Measurements from ENCODE around the gene GEMIN7. TPM values are rescaled to one million over a fixed set of nuclear protein-coding genes. Genes with fewer than 3 reads are reported as not detected.

The GEMIN7 gene, protein sequence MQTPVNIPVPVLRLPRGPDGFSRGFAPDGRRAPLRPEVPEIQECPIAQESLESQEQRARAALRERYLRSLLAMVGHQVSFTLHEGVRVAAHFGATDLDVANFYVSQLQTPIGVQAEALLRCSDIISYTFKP
- 25.5 and 33.2 TPM in 2 replicates for total RNA-seq

DNA sequence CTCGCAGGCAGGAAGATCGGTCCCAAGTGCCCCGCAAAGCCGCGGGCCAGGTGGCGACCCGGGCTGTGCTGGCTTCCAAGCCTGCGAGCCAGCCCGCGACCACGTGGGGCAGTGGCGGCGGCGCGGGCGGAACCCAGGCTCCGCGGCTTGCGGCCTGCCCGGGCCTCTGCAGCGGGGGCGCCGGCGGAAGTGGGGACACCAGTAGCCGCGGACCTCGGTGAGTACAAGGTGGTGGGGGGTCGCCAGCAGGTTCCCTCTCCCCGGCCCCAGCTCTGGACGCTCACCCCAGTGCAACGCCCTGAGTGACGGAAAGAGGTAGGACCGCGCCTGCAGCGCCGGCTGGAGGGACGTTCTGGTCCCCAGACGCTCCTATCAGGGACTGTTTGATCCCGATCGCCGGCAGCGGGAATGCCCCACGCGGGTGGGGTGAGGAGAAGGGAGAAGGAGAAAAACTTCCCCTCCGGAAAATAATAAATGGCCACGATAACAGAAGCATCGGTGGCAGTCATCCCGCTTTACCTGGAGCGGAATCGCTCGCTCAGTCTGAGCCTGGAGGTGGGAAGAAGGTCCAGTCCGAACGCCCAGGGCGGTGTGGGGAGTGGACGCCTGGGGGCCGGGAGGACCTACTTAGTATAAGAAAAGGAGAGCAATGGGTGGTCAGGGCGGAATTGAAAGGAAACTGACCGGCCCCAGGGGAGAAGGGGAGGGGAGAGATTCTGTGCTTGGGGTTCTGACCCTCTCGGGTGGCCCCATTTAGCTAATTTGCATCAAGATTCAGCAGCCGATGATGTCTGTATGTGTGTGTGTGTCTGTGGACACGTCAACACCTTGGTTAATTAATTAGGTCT, at the start of gene GEMIN7:
GEMIN7 (plus strand) TSS at position 198 of the 848 bp plus-strand sequence. CDS start 10,855 bp downstream, outside the sequence.
- DNase-seq, result peak; percentile 86

DNA sequence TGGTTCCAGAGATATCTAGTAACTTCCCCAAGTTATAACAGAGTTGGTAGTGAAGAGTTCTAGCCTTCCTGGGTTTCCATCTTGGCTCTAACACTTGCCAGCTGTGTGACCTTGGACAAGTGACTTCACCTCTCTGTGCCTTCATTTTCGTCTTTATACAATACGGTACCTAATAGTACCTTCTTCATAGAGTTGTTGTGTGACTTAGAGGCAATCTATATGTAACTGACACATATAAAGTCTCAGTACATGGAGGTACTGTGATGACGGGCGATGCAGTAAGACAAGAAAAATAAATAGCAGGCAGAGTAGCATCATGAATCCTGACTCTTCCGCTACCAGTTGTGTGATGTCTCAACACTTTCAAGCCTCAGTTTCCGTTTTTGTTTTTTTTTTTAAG, 48.2 kb upstream of the GEMIN7 start:
- DNase-seq, result no peak

DNA sequence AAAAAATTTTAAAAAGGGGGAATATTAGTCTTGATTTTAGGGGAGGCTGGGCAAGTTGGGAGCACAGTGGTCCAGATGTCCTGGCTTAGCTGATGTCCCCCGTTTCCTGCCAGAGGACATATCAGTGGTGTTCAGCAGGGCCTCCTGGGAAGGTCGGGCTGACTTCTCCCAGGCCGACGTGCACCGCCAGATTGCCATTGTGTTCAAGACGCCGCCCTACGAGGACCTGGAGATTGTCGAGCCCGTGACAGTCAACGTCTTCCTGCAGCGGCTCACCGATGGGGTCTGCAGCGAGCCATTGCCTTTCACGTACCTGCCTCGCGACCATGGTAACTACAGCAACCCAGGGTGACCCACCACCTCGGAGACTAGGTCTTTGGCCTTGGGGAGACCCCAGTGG, 46.6 kb upstream of the GEMIN7 start:
- DNase-seq, result no peak

DNA sequence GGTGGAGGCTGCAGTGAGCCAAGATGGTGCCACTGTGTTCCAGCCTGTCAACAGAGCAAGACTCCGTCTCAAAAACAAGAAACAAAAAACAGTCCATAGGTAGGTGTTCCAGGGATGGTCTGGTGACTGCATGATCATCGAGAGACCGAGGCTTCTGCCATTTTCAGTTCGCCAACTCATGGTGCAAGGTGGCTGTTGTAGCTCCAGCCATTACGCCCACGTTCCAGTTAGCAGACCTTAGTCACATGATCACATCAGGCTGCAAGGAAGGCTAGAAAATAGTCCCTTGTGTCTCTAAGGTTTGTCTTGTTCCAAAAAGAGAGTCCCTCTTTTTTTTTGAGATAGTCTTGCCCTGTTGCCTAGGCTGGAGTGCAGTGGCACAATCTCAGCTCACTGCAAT, 43.3 kb upstream of the GEMIN7 start:
- no peak for DNase-seq

DNA sequence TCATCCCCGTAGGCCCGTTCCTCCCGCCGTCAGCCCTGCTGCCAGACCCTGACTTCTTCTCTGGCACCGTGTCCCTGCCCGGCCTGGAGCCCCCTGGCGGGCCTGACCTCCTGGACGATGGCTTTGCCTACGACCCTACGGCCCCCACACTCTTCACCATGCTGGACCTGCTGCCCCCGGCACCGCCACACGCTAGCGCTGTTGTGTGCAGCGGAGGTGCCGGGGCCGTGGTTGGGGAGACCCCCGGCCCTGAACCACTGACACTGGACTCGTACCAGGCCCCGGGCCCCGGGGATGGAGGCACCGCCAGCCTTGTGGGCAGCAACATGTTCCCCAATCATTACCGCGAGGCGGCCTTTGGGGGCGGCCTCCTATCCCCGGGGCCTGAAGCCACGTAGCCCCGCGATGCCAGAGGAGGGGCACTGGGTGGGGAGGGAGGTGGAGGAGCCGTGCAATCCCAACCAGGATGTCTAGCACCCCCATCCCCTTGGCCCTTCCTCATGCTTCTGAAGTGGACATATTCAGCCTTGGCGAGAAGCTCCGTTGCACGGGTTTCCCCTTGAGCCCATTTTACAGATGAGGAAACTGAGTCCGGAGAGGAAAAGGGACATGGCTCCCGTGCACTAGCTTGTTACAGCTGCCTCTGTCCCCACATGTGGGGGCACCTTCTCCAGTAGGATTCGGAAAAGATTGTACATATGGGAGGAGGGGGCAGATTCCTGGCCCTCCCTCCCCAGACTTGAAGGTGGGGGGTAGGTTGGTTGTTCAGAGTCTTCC, 41.5 kb upstream of the GEMIN7 start:
- no peak for DNase-seq

DNA sequence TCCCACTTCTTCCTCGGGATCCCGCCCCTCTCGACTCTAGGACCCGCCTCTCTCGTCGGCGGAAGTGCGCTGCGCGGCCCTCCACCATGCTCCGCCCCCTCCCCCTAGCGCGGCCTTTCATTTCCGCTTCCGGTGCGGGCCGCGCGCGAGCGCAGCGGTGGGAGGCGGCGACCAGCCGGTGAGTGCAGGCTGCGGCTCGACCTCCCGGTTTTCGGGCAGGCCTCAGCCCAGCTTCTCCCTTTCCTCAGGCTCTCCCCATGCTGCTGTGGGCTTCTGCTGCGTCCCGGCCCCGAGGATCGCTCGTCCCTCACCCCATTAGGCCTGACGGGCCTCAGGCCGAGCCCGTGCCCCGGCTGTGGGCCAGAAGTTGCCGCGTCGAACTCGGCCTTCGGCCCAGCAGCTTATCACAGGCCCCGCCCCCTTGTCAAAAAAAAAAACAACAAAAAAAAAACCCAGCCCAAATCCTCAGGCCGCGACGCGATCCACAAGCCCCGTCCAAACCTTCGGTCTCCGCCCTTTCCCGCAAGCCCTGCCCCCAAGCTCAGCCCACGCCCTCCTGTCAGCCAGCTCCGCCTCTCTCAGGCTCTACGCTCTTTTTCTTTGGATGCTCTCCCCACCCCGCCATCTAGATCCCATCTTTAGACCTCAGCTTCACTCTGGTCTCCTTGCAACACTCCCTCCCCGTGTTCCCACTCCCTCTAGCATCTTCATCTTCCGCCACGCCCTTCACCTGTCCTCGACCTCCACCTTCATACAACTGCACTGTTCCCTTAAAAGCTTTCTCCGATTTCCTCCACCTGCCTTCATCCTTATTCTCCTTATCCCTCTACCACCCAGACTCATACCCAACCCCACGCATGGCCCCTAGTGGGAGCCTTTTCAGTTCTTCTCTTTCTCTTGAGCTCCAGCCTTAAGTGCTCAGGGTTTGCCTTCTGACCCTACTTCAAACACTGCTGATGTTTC, 39.8 kb upstream of the GEMIN7 start, which contains the start of gene CLASRP:
CLASRP (plus strand) TSS at position 115 of the 963 bp plus-strand sequence. CDS start 1,168 bp downstream, outside the sequence.
- peak; percentile 93 for DNase-seq

DNA sequence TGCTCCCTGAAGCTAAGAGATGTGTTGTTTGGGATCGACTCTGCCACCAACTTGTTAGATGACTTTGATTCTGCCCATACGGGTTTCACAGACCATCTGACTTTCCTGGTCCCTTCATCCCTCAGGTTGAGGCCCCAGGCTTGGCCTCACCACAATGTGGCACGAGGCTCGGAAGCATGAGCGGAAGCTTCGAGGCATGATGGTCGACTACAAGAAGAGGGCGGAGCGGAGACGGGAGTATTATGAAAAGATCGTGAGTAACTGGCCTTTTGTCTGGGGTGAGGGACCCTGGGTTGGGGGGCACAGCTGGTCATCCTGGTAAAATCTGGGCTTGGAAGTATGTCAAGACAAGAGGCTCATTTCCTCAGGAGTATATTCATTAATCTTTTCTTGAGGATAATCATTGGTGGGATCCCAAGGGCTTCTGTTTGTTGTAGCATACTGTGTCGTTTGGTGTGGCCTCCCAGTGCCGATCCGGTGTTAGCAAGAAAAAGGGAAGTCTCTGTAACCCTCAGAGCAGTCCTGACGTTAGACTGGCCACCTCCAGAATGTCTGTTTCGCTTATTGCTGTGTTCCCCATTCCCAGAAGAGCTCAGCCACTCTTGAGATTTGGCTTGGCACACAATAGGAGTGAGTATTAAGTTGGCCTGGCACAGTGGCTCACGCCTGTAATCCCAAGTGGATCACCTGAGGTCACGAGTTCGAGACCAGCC, 38.8 kb upstream of the GEMIN7 start:
- no peak for DNase-seq

DNA sequence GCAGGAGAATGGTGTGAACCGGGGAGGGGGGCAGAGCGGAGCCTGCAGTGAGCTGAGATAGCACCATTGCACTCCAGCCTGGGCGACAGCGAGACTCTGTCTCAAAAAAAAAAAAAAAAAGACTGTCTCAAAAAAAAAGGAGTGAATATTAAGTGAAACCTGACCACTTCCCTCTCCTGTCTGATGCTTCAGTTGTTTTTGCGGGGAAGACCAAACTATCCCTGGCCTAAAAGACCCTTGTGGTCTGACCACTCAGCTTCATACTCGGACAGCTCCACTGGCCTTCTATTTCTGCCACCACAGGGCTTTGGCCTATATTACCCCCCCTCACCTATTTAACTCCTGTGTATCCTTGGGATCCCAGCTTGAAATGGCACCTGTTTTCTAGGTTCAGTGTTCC, 37.9 kb upstream of the GEMIN7 start:
- no peak for DNase-seq

DNA sequence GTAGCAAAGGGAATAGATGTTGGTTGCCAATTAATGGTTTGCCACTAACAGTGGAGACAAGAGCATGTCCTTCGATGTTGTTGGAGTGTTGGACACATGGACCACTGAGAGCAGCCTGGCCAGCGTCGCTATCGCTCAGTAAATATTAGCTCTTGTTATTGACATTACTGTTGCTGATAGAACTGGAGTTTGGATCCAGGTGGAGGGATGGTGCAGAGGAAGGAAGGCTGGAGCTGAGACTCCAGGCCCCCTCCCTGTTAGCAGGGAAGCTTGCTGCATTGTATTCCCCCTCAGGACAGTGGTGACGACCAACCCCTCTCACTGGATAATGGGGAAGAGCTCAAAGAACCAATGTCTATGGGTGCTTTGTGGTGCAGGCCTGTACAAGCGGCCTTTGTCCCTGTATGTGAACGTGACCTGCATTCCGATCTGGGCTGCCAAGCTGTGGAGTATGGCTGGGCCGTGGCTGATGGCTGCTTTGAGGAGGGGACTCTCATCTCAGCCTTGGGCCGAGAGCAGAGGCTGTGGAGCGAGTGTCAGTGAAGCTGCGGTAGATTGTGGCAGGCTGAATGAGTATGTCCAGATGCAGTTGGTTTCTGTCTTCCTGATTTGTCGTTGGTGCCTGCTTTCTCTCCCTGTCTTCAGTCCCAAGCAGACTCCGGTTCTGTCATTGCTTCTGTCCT, 33.2 kb upstream of the GEMIN7 start:
- DNase-seq, result no peak

DNA sequence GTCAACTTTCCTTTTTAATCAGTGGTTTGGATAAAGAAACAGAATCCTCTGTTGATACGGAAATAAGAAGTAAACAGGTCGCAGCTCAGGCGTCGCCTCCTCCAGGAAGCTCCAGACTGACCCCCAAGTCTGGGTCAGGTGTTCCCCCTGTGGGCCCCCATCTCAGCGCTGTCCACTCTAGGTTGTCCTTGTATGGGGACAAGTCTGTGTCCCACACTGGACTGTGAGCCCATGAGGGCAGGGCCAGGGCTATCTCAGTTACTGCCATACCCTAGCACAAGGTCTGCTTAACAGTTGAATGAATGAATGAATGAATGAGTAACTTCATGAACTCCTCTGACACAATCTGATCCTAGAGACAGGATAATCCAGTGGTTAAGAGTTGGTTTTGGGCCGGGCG, 32.7 kb upstream of the GEMIN7 start:
- DNase-seq, result no peak

DNA sequence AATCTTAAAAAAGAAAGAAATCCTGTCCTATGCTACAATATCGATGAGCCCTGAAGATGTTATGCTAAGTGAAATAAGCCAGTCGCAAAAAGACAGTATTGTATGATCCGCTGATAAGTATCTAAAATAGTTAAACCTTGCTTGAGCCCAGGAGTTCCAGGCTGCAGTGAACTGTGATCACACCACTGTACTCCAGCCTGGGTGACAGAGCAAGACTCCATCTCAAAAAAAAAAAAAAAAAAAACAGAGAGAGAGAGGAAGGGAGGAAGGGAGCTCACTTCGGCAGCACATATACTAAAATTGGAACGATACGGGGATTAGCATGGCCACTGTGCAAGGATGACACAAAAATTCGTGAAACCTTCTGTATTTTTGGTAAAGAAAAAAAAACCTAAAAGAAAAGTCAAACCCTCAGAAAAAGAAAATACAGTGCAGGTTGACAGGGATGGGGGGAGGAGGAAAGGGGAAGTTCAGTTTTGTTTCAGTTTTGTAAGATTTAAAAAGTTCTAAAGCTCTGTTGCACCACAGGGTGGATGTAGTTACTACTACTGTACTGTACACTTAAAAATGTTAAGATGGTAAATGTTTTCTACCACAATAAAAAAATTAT, 31.8 kb upstream of the GEMIN7 start:
- no peak for DNase-seq

DNA sequence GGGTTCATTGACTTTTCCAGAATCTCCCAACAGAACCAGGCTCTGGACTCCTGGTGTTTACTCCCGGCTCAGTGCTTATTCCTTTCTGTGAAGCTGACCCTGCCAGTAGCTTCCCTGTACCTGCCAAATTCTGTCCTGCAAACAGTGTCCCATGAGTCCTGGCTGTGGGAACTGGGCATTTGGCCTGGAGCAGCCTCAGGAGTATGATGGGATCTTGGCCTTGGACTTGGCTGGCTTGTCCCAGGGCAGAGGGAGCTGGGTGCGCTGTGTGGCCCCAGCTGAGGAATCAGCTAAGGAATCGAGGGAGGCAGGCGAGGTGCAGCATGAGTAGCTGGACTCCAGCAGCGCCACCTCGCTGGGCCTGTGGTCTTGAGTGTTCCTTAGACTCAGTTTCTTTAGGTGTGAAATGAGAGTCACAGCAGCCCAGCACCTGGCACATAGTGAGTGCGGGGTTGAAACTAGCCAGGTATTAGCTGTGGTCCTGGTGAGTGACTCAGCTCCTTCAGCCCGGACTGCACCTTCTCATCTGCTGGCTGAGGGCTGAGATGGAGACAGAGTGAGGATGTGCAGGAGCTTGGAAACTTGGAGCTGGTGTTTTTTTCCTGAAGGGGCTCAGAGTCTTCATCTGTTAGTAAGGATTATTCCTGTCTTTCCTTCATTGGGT, 29.9 kb upstream of the GEMIN7 start:
- no peak for DNase-seq

DNA sequence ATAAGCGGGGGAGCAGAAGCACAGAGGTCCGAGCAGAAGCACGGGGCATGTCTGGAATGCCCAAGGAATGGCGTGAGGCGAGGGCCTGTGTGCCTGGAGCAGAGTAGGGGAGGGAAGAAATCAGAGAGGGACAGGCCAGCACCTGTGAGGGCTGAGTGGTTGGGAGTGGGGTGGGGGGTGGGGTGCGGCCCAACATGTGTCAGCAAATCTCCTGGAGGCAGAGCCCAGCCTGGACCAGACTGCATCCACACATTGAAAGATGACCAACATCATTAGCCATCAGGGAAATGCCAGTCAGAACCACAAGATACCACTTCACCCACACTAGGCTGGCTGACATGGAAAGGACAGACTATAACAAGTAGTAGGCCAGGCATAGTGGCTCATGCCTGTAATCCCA, 29.0 kb upstream of the GEMIN7 start:
- DNase-seq, result no peak

DNA sequence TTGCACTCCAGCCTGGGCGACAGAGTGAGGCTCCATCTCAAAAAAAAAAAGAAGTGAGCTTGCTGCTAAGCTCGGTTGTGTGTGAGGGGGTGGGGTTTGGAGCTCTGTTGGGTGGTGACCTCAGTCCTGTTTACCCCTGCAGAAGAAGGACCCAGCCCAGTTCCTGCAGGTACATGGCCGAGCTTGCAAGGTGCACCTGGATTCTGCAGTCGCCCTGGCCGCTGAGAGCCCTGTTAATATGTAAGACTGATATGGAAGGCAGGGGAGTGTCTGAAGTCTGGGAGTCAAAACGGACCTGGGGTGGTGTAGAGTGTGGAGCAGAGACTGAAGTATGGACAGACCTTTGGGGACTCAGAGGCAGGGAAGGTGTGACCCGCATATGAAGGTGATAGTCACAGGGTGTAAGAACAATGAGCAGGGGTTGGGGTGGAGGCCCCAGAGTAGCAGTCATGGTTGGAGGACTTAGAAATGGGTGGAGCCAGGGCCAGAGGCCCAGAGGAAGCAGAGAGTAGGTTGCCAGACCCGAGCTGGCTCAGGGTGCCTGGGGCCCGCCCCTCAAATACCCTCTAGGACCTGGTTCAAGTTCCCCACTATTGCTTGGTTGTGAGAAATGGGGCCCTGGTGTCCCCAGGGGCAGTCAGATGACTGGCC, 27.0 kb upstream of the GEMIN7 start:
- no peak for DNase-seq

DNA sequence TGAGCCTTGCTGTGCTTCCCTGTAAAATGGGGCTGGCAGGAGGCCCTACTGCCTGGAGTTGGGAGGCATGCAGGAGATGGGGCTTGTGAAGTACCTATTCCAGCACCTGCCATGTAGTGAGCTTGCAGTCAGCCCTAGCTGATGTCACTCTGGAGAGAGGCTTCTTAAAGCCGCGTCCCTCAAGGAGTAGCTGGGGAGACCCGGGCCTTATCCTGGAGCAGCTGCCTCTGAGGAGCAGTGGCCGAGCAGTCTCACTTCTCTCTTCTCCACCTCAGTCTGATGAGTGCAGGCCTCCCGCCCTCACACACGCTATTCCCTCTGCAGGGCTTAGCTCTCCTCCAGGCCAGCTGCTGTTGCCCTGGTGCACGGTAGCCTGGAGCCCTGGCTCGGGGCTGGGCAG, 22.2 kb upstream of the GEMIN7 start:
- no peak for DNase-seq

DNA sequence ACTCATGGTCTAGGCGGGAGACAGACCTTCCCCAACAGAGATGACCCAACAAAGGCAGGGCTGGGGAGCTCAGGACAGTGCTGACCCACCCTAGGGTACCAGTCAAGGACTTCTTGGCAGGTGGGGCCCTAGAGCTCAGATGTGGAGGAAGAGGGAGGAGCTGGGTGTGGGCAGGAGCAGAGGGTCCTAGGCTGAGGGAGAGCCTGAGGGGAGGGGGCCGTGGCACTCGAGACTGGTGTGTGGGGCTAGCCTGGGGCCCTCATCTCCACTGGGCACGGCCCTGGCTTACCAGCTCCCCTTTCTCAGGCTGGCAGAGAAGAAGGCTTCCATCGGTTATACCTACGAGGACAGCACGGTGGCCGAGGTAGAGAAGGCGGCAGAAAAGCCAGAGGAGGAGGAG, 21.6 kb upstream of the GEMIN7 start:
- DNase-seq, result no peak

DNA sequence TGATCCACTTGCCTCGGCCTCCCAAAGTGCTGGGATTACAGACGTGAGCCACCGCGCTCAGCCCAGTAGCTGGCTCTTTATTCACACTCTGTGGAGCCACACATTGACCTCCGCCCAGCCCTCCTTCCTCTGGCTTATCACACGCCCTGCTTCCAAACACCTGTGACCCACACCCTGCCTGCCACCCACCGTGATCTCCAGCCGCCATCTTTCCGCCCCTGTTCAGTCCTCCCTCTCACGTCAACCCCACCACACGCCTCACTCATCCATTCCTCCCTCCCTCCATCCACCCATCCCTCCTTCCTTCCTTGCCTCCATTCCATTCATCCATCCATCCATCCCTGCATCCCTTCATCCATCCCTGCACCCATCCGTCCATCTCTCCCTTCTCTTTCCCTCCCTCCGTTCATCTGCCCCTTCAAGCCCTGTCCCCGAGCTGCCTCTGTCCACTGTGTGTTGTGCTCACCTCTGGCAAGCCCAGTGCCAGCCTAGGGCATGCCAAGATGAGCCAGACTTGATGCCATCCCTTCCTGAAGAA, 20.4 kb upstream of the GEMIN7 start:
- no peak for DNase-seq

DNA sequence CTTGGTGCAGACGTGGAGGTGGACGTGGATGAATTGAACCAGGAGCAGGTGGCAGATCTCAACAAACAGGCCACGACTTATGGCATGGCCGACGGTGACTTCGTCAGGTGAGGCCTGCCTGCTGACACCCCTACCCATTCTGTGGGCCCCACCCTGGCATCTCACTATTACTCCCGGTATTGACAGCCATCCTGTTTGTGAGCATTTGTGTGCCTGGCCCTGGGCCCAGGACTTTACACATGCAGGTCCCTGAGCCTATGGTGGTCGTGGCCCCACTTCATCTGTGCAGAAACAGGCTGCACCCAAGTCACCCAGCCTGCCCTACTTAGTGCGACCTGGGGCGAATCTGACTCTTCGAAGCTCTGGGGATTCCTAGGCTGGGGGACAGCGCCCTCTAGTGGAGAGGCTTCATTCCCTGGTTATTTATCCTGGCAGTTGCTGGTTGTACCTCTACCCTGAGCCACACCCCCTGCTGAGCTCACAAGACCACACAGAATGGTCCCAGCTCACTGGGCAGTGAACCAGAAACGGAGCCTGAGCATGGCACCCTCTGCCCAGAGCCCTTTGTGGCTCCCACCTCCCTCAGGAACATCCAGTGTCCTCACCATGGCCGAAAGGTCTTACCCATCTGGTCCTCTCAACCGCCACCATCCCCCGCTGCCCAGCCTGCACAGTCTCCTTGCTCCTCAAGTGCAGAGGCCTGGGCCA, 19.6 kb upstream of the GEMIN7 start:
- peak; percentile 90 for DNase-seq
